Vagina (tissue), 2 donors: ENCODE measurements around the gene SEPTIN2. TPM values are rescaled to one million over a fixed set of nuclear protein-coding genes. Genes with fewer than 3 reads are reported as not detected.

Experiments used
- DNase-seq, 2 donors: peaks; one replicate each; pipeline ENCODE4 v3.0.0-alpha.2; 2017; ENCODE audit errors: extremely low spot score in 2 of 2
- H3K27ac ChIP-seq: fragments of 200-600 bp; sonication (generic); one replicate; pipeline ENCODE4 v1.5.1; 2019
- H3K27me3 ChIP-seq: fragments of 200-600 bp; sonication (generic); one replicate; pipeline ENCODE4 v1.5.1; 2019
- H3K36me3 ChIP-seq, 2 donors: fragments of 200-600 bp; sonication (generic); one replicate each; pipeline ENCODE4 v1.5.1; 2017 to 2019
- H3K4me1 ChIP-seq: fragments of 200-600 bp; sonication (generic); one replicate; pipeline ENCODE4 v1.5.1; 2019
- H3K4me3 ChIP-seq, 2 donors: fragments of 200-600 bp; sonication (generic); 1 replicate in 1 of 2; 2 replicates in 1 of 2; pipeline ENCODE4 v1.5.1; 2016 to 2019
- H3K9me3 ChIP-seq: fragments of 200-600 bp; sonication (generic); one replicate; pipeline ENCODE4 v1.5.1; 2019
- CTCF ChIP-seq, 3 experiments: fragments of 450-650 bp in 2 of 3; fragments of 200-600 bp in 1 of 3; sonication (generic) in 1 of 3; IDR thresholded peaks; one replicate each; pipeline ENCODE4 v1.5.1; 2017 to 2019; ENCODE audit warnings: antibody characterized with exemption in 3 of 3, mild to moderate bottlenecking in 2 of 3, moderate library complexity in 2 of 3
- POLR2A ChIP-seq, 2 donors: fragments of 450-650 bp; IDR thresholded peaks; one replicate each; pipeline ENCODE4 v1.6.1; 2017; ENCODE audit warnings: antibody characterized with exemption in 2 of 2, mild to moderate bottlenecking in 2 of 2, moderate library complexity in 2 of 2
- POLR2AphosphoS5 ChIP-seq, 2 donors: sonication (generic); formaldehyde crosslinking; IDR thresholded peaks; one replicate each; pipeline ENCODE4 v1.9.0; 2017; ENCODE audit warnings: antibody characterized with exemption in 2 of 2, mild to moderate bottlenecking in 2 of 2, low read depth in 1 of 2; ENCODE audit not compliant: insufficient read depth in 1 of 2
- intact Hi-C: fragments of 100-400 bp; cut with DNase I; formaldehyde crosslinking; loops from one replicate; pipeline ENCODE4 v1.15.1; 2023
- total RNA-seq: library from RNA; depleted of rRNA; stranded (reverse); fragments of >200 nt; gene quantifications from one replicate; pipeline ENCODE4 v1.2.3, GENCODE V29; 2016

SEPTIN2 gene
- total RNA-seq, 1 donor from 2014 or later: 198 TPM

- Histone ChIP-seq H3K27ac (no peak overlapping the region), H3K27me3 (no peaks in the 10 kb centered on the region), H3K4me1 (no peaks in the 10 kb centered on the region), H3K36me3 (no peaks in the 10 kb centered on the region), H3K9me3 (no peaks in the 10 kb centered on the region), H3K4me3 (no peak overlapping the region)
- TF ChIP-seq CTCF (IDR thresholded peaks at IDR 0.05): no peak
- TF ChIP-seq POLR2A (IDR thresholded peaks at IDR 0.05): no peak
- no peak for TF ChIP-seq POLR2AphosphoS5 (IDR thresholded peaks at IDR 0.05; ENCODE audit: insufficient read depth in 1 of 2, low read depth in 1 of 2)
- intact Hi-C loops: no loop called here
- no peak for DNase-seq
Observed at GRCh38 chr2:241279413-241279812, 36.3 kb upstream of the SEPTIN2 start.

- DNase-seq: no peak
- H3K4me1 ChIP-seq: no peaks in the 10 kb centered on the region
- intact Hi-C loops: no loop called here
Observed at GRCh38 chr2:241279828-241280227, 35.9 kb upstream of the SEPTIN2 start.

GRCh38 chr2:241280291-241280690 lies 35.4 kb upstream of the SEPTIN2 start:
- Histone ChIP-seq H3K4me1 (no peaks in the 10 kb centered on the region), H3K27ac (no peak overlapping the region), H3K27me3 (no peaks in the 10 kb centered on the region), H3K4me3 (no peak overlapping the region), H3K9me3 (no peaks in the 10 kb centered on the region), H3K36me3 (no peaks in the 10 kb centered on the region)
- no peak for DNase-seq
- intact Hi-C loops: no loop called here
- TF ChIP-seq POLR2AphosphoS5 (IDR thresholded peaks at IDR 0.05; ENCODE audit: insufficient read depth in 1 of 2, low read depth in 1 of 2) (no peak), CTCF (IDR thresholded peaks at IDR 0.05) (no peak)

More at GRCh38 chr2:241279828-241280227, 35.9 kb upstream of the SEPTIN2 start:
- no peaks in the 10 kb centered on the region for H3K36me3 ChIP-seq
- no peaks in the 10 kb centered on the region for H3K27me3 ChIP-seq
- TF ChIP-seq POLR2AphosphoS5 (IDR thresholded peaks at IDR 0.05; ENCODE audit: insufficient read depth in 1 of 2, low read depth in 1 of 2): no peak
- no peak for TF ChIP-seq CTCF (IDR thresholded peaks at IDR 0.05)
- H3K9me3 ChIP-seq: no peaks in the 10 kb centered on the region
- no peak overlapping the region for H3K27ac ChIP-seq
- no peak overlapping the region for H3K4me3 ChIP-seq

GRCh38 chr2:241282555-241282954 lies 33.2 kb upstream of the SEPTIN2 start:
- DNase-seq: no peak
- peaks cover 4% of the 10 kb centered on the region for H3K4me1 ChIP-seq
- no peaks in the 10 kb centered on the region for H3K27me3 ChIP-seq
- intact Hi-C loops: no loop called here
- TF ChIP-seq POLR2AphosphoS5 (IDR thresholded peaks at IDR 0.05; ENCODE audit: insufficient read depth in 1 of 2, low read depth in 1 of 2) (no peak), POLR2A (IDR thresholded peaks at IDR 0.05) (no peak), CTCF (IDR thresholded peaks at IDR 0.05) (no peak)
- H3K9me3 ChIP-seq: no peaks in the 10 kb centered on the region
- no peak overlapping the region for H3K27ac ChIP-seq
- H3K36me3 ChIP-seq: no peaks in the 10 kb centered on the region
- no peak overlapping the region for H3K4me3 ChIP-seq

- Histone ChIP-seq H3K4me3 (no peak overlapping the region), H3K27ac (no peak overlapping the region), H3K36me3 (no peaks in the 10 kb centered on the region), H3K27me3 (no peaks in the 10 kb centered on the region), H3K9me3 (no peaks in the 10 kb centered on the region), H3K4me1 (peaks cover 15% of the 10 kb centered on the region)
- intact Hi-C loops: loop anchor here (5.0 kb wide), 1 partner anchor 108 kb away; no protein-coding TSS in a partner anchor
- DNase-seq: no peak
- TF ChIP-seq POLR2A (IDR thresholded peaks at IDR 0.05) (no peak), POLR2AphosphoS5 (IDR thresholded peaks at IDR 0.05; ENCODE audit: insufficient read depth in 1 of 2, low read depth in 1 of 2) (no peak), CTCF (IDR thresholded peaks at IDR 0.05) (no peak)
Observed at GRCh38 chr2:241285596-241285995, 30.1 kb upstream of the SEPTIN2 start.
